Mesenchymal stem cell (in vitro differentiated cells and primary cell): ENCODE results near the gene LYAR.

ENCODE experiments used
- DNase-seq: peaks from one replicate; pipeline ENCODE4 v3.0.0-alpha.2; 2013
- H2AFZ ChIP-seq: one replicate; pipeline ENCODE4 v1.6.1; 2013; ENCODE audit warnings: low read depth, mild to moderate bottlenecking, control low read depth, inconsistent platforms, low read length, moderate library complexity
- H2AK5ac ChIP-seq: 2 replicates; pipeline ENCODE4 v1.6.1; 2013; ENCODE audit warnings: low read length, moderate library complexity, mild to moderate bottlenecking, inconsistent platforms; ENCODE audit not compliant: severe bottlenecking
- H2BK120ac ChIP-seq: one replicate; pipeline ENCODE4 v1.6.1; 2013; ENCODE audit warnings: low read depth, mild to moderate bottlenecking, inconsistent platforms, low read length, moderate library complexity
- H2BK12ac ChIP-seq, 2 experiments: one replicate each; pipeline ENCODE4 v1.6.1; 2013; ENCODE audit warnings: inconsistent platforms in 2 of 2, low read length in 2 of 2, mild to moderate bottlenecking in 2 of 2, moderate library complexity in 2 of 2, control low read depth in 1 of 2
- H2BK15ac ChIP-seq: one replicate; pipeline ENCODE4 v1.6.1; 2013; ENCODE audit warnings: mild to moderate bottlenecking, low read depth, inconsistent platforms; ENCODE audit not compliant: poor library complexity, severe bottlenecking
- H2BK5ac ChIP-seq: 2 replicates; pipeline ENCODE4 v1.6.1; 2013; ENCODE audit warnings: low read depth, mild to moderate bottlenecking, low read length, control low read depth, inconsistent platforms; ENCODE audit not compliant: poor library complexity, severe bottlenecking
- H3K14ac ChIP-seq, 2 experiments: one replicate each; pipeline ENCODE4 v1.6.1; 2013; ENCODE audit warnings: inconsistent platforms in 2 of 2, low read length in 2 of 2, control low read depth in 1 of 2, mild to moderate bottlenecking in 1 of 2, moderate library complexity in 1 of 2
- H3K18ac ChIP-seq, 2 experiments: one replicate each; pipeline ENCODE4 v1.6.1; 2013; ENCODE audit warnings: inconsistent platforms in 2 of 2, low read length in 2 of 2, control low read depth in 1 of 2, low read depth in 1 of 2, mild to moderate bottlenecking in 1 of 2
- H3K23ac ChIP-seq, 2 experiments: one replicate each; pipeline ENCODE4 v1.6.1; 2013; ENCODE audit warnings: inconsistent platforms in 2 of 2, low read length in 2 of 2, mild to moderate bottlenecking in 2 of 2, moderate library complexity in 2 of 2, control low read depth in 1 of 2
- H3K27ac ChIP-seq: 2 replicates; pipeline ENCODE4 v1.5.1; 2013; ENCODE audit warnings: mild to moderate bottlenecking, moderate library complexity, low read length, control low read depth, inconsistent platforms; ENCODE audit not compliant: poor library complexity, severe bottlenecking
- H3K27me3 ChIP-seq, 2 experiments: 2 replicates each; pipeline versions ENCODE4 v1.6.1 to v1.7.0; 2013; ENCODE audit warnings: low read length in 2 of 2, mild to moderate bottlenecking in 2 of 2, moderate library complexity in 2 of 2, control low read depth in 1 of 2, inconsistent platforms in 1 of 2; ENCODE audit not compliant: control insufficient read depth in 1 of 2, insufficient read depth in 1 of 2
- H3K36me3 ChIP-seq, 2 experiments: 2 replicates each; pipeline versions ENCODE4 v1.6.1 to v1.7.0; 2013; ENCODE audit warnings: low read length in 2 of 2, control low read depth in 1 of 2, inconsistent platforms in 1 of 2, low read depth in 1 of 2, mild to moderate bottlenecking in 1 of 2; ENCODE audit not compliant: insufficient read depth in 2 of 2, control insufficient read depth in 1 of 2
- H3K4ac ChIP-seq, 2 experiments: one replicate each; pipeline ENCODE4 v1.6.1; 2013; ENCODE audit warnings: inconsistent platforms in 2 of 2, low read length in 2 of 2, mild to moderate bottlenecking in 2 of 2, moderate library complexity in 2 of 2, control low read depth in 1 of 2, low read depth in 1 of 2
- H3K4me1 ChIP-seq: 2 replicates; pipeline ENCODE4 v1.6.1; 2013; ENCODE audit warnings: low read depth, low read length, control low read depth; ENCODE audit not compliant: control insufficient read depth, insufficient read depth
- H3K4me2 ChIP-seq: 2 replicates; pipeline ENCODE4 v1.6.1; 2013; ENCODE audit warnings: low read length, mild to moderate bottlenecking, inconsistent platforms; ENCODE audit not compliant: poor library complexity, severe bottlenecking
- H3K4me3 ChIP-seq, 2 experiments: 2 replicates each; pipeline versions ENCODE4 v1.5.1 to v1.7.0; 2013; ENCODE audit warnings: low read length in 2 of 2, mild to moderate bottlenecking in 2 of 2, control low read depth in 1 of 2, low read depth in 1 of 2; ENCODE audit not compliant: insufficient read depth in 1 of 2
- H3K79me1 ChIP-seq: replicated peaks from 2 replicates; pipeline ENCODE4 v1.6.1; 2013; ENCODE audit warnings: mild to moderate bottlenecking, control low read depth, low read length, inconsistent platforms; ENCODE audit not compliant: poor library complexity, severe bottlenecking
- H3K9ac ChIP-seq: 2 replicates; pipeline ENCODE4 v1.7.0; 2013; ENCODE audit warnings: mild to moderate bottlenecking, low read length, moderate library complexity
- H3K9me3 ChIP-seq: 2 replicates; pipeline ENCODE4 v1.7.0; 2013; ENCODE audit warnings: mild to moderate bottlenecking, low read length; ENCODE audit not compliant: control insufficient read depth
- H4K8ac ChIP-seq: one replicate; pipeline ENCODE4 v1.6.1; 2013; ENCODE audit warnings: inconsistent platforms, mild to moderate bottlenecking, low read length, moderate library complexity
- H4K91ac ChIP-seq: one replicate; pipeline ENCODE4 v1.6.1; 2013; ENCODE audit warnings: mild to moderate bottlenecking, low read length, inconsistent platforms
- WGBS: methylation state at CpG from one replicate; pipeline ENCODE4 v1.1.7; 2013; ENCODE audit warnings: mixed read lengths; 5-methylcytosine and 5-hydroxymethylcytosine counted together

LYAR gene

GRCh38 chr4:4326166-4326565, 36.2 kb upstream of the LYAR start:
- H2AFZ ChIP-seq, result no peak overlapping the region
- no peak overlapping the region for H3K23ac ChIP-seq
- no peak overlapping the region for H3K27ac ChIP-seq
- peaks cover 0 to 4% of the 10 kb centered on the region in 2 experiments for H3K27me3 ChIP-seq
- no peak overlapping the region for H3K4ac ChIP-seq
- H3K18ac ChIP-seq, result no peak overlapping the region
- H3K14ac ChIP-seq, result no peak overlapping the region
- H2BK15ac ChIP-seq, result no peak overlapping the region
- H3K36me3 ChIP-seq, result peaks cover 15 to 16% of the 10 kb centered on the region in 2 experiments
- H3K4me1 ChIP-seq, result no peaks in the 10 kb centered on the region
- no peak overlapping the region for H3K4me2 ChIP-seq
- H3K4me3 ChIP-seq, result no peak overlapping the region
- H3K9me3 ChIP-seq, result peaks cover 2% of the 10 kb centered on the region
- H4K91ac ChIP-seq, result no peak overlapping the region
- no peaks in the 10 kb centered on the region for H3K79me1 ChIP-seq
- no peak overlapping the region for H2BK12ac ChIP-seq
- no peak overlapping the region for H2BK120ac ChIP-seq
- WGBS, result 89% methylated on average over 4 of the region's 4 CpGs
- no peak for DNase-seq
- no peak overlapping the region for H3K9ac ChIP-seq
- no peak overlapping the region for H2AK5ac ChIP-seq
- no peak overlapping the region for H2BK5ac ChIP-seq
- no peak overlapping the region for H4K8ac ChIP-seq

- Histone ChIP-seq H4K8ac (no peak overlapping the region), H3K4me1 (no peaks in the 10 kb centered on the region), H3K9ac (no peak overlapping the region), H2AFZ (no peak overlapping the region), H4K91ac (no peak overlapping the region), H3K14ac (peak overlapping the region in 1 of 2 experiments; percentile 89), H3K4ac (no peak overlapping the region), H2BK12ac (no peak overlapping the region), H3K9me3 (peaks cover 2% of the 10 kb centered on the region), H3K36me3 (peaks cover 23 to 24% of the 10 kb centered on the region in 2 experiments), H3K23ac (no peak overlapping the region), H3K27ac (no peak overlapping the region), H3K79me1 (no peaks in the 10 kb centered on the region), H3K18ac (peak overlapping the region in 1 of 2 experiments; percentile 50), H3K4me2 (no peak overlapping the region), H2BK5ac (no peak overlapping the region), H3K4me3 (no peak overlapping the region), H2AK5ac (no peak overlapping the region), H3K27me3 (peaks cover 0 to 4% of the 10 kb centered on the region in 2 experiments), H2BK15ac (no peak overlapping the region), H2BK120ac (no peak overlapping the region)
- DNase-seq, result no peak
- 97% methylated on average over 5 of the region's 5 CpGs for WGBS
Measured at GRCh38 chr4:4325321-4325720, 35.4 kb upstream of the LYAR start.

DNA sequence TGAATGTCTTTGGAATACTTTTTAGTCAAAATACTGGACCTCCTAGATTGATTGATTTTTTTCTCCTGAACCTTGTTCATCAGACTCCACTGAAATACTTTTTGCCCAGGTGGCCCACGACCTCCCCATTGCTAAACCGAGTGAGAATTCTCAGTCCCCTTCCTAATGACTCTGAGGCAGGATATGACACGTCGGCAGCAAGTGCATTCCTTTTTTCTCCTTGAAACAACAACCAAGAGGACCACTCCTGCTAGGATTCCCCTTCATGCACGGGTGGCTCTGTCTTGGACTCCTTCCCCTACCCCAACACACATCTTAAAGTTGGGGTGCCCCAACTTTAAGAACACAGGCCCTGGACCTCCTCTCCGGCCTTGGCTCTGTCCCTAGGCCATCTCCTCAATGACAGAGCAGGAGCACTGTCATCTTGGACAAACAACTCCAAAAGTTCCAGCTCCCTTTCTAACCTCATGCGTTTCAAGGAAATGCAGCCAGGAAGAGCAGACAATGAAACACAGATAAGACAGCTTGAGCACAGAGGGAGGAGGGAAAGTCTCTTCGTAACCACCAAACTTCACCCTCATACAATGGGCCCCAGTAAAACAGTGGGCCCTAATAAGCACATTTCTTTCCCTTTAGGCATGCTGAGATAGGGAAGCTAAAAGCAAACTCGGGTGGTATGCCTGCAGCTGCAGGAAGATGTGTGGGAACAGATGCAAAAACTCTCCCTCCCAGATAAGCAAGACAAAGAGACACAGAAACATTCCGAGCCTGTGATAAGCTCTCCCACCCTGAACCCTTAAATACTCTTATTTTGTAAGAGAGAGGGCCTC, 34.0 kb upstream of the LYAR start:
- no peak overlapping the region for H3K4me3 ChIP-seq
- no peak overlapping the region for H2BK5ac ChIP-seq
- no peak overlapping the region for H3K4ac ChIP-seq
- H3K9ac ChIP-seq, result no peak overlapping the region
- no peak overlapping the region for H2AK5ac ChIP-seq
- peaks cover 0 to 4% of the 10 kb centered on the region in 2 experiments for H3K27me3 ChIP-seq
- H2BK15ac ChIP-seq, result no peak overlapping the region
- no peak overlapping the region for H4K8ac ChIP-seq
- H4K91ac ChIP-seq, result no peak overlapping the region
- 71% methylated on average over 9 of the region's 10 CpGs for WGBS
- no peak for DNase-seq
- no peak overlapping the region for H3K23ac ChIP-seq
- no peak overlapping the region for H3K18ac ChIP-seq
- no peak overlapping the region for H2AFZ ChIP-seq
- H2BK120ac ChIP-seq, result no peak overlapping the region
- peaks cover 31 to 34% of the 10 kb centered on the region in 2 experiments for H3K36me3 ChIP-seq
- no peak overlapping the region for H2BK12ac ChIP-seq
- H3K14ac ChIP-seq, result no peak overlapping the region
- no peaks in the 10 kb centered on the region for H3K9me3 ChIP-seq
- H3K27ac ChIP-seq, result no peak overlapping the region
- no peak overlapping the region for H3K4me2 ChIP-seq
- no peaks in the 10 kb centered on the region for H3K79me1 ChIP-seq
- no peaks in the 10 kb centered on the region for H3K4me1 ChIP-seq

DNA sequence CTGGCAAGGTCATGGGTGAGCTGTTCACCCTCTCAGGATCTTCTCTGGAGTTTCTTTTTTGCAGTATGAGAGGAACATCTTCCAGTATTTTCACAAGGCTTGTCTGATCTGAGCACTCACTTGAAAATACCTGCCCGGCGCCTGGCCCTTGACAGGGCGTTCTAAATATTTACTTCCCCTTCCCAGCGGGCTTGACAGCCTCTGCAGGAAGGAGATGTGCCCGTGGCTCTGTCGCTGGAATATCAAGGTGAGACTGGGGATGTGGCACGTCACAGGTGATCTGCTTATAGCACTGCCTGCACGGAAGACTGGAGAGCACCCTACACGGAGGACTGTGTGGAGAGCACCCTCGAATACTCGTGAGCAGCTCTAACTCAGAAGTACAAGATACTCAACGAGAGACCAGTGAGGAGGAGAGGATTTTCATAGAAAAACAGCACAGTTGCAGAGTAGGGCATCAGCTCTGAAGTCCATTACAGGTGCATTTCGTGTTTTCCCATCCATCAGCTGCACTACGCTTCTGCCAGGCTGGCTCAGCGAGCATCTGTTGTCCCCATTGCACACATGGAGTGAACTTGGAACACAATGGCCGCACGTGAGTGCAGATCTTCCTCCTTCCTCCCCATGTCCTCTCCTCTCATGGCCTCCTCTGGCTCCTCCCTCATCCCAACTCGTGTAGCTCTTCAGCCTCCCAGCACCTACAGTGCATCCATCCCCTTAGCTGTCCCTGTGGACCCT, 32.2 kb upstream of the LYAR start:
- peaks cover 39 to 42% of the 10 kb centered on the region in 2 experiments for H3K36me3 ChIP-seq
- H2BK15ac ChIP-seq, result no peak overlapping the region
- H2BK120ac ChIP-seq, result no peak overlapping the region
- no peak overlapping the region for H3K4me3 ChIP-seq
- H3K79me1 ChIP-seq, result peaks cover 4% of the 10 kb centered on the region
- H2BK5ac ChIP-seq, result no peak overlapping the region
- H2AFZ ChIP-seq, result no peak overlapping the region
- no peak overlapping the region for H3K4ac ChIP-seq
- H3K9ac ChIP-seq, result no peak overlapping the region
- H3K27ac ChIP-seq, result no peak overlapping the region
- no peaks in the 10 kb centered on the region for H3K9me3 ChIP-seq
- no peak for DNase-seq
- 96% methylated on average over 18 of the region's 18 CpGs for WGBS
- H3K14ac ChIP-seq, result no peak overlapping the region
- peak overlapping the region; percentile 41 for H4K91ac ChIP-seq
- H3K18ac ChIP-seq, result no peak overlapping the region
- H3K4me1 ChIP-seq, result no peaks in the 10 kb centered on the region
- H3K27me3 ChIP-seq, result no peaks in the 10 kb centered on the region
- H3K23ac ChIP-seq, result no peak overlapping the region
- H2BK12ac ChIP-seq, result no peak overlapping the region
- H4K8ac ChIP-seq, result no peak overlapping the region
- no peak overlapping the region for H3K4me2 ChIP-seq
- H2AK5ac ChIP-seq, result no peak overlapping the region
